ENCODE results near the gene PAH. TPM values are rescaled to one million over a fixed set of nuclear protein-coding genes. Genes with fewer than 3 reads are reported as not detected.
"Not testable (repeated sequence)": the region's sequence is repeated elsewhere in the genome, so short reads cannot be mapped to it uniquely, and the experiment has no call there.

The PAH gene
- total and polyA plus RNA-seq, 9 donors = 0.23 to 2.6 (median 1.3) TPM; not detected in 4

DNA sequence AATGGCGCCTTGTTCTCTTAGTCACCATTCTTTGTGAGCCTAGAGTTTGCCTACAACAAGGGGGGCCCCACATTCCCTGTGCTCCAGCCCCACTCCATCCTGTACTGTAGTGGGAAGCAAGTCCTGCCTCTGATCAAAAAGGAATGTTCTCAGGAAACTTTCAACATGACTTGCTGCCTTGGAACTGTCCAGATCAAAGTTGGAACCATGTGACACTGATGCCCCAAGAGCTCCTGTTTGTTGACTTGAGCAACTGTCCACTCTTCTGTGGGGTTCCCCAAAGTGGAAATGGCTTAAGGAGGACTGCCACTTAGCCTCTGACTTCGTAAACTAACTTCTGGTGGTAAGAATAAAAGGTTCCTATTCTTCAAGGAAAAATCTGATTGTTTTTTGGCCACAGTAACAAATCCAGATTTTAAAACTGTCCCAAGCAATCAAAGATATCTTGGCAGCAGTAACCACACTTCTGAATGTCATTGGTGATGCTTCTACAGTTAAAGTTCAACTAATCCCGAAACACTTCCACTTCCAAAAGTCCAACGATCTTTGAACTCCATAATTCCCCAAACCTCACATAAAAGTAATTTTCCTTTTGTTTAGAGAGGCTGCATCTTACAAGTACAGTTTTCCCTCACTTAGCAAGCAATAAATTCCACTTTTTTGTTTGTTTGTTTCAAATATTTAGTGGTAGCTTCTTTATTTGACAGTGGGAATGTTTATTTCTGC lies 67.2 kb downstream of the PAH start:
- no peak overlapping the region for H3K27ac ChIP-seq

DNA sequence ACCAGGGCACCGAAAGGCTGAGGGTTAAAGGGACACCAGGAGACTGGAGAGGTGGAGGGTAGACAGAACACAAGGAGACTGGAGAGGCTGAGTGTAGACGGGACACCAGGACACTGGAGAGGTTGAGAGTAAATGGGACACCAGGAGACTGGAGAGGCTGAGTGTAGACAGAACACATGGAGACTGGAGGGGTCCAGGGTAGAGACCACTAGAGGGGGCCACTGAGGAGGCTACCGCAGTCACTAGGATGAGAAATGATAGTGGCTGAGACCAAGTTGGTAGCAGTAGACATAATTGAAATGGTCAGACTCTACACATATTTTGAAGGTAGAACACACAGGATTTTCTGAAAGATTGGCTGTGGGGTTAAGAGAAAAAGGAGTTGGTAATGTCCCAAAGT lies 68.2 kb downstream of the PAH start:
- Histone ChIP-seq H3K27ac (no peak overlapping the region), H3K9me3 (no peaks in the 10 kb centered on the region), H3K4me1 (ENCODE audit: insufficient read depth) (no peaks in the 10 kb centered on the region), H3K27me3 (no peaks in the 10 kb centered on the region), H3K36me3 (no peaks in the 10 kb centered on the region), H3K4me3 (no peak overlapping the region)
- intact Hi-C loops (cut with DNase I) = no loop called here
- no peak for DNase-seq
- 86 to 90% (median 87%) methylated on average over 3 of the region's 3 CpGs for WGBS, 3 donors
- TF ChIP-seq EP300 (IDR thresholded peaks at IDR 0.05) = no peak
- TF ChIP-seq, protein P1, sequence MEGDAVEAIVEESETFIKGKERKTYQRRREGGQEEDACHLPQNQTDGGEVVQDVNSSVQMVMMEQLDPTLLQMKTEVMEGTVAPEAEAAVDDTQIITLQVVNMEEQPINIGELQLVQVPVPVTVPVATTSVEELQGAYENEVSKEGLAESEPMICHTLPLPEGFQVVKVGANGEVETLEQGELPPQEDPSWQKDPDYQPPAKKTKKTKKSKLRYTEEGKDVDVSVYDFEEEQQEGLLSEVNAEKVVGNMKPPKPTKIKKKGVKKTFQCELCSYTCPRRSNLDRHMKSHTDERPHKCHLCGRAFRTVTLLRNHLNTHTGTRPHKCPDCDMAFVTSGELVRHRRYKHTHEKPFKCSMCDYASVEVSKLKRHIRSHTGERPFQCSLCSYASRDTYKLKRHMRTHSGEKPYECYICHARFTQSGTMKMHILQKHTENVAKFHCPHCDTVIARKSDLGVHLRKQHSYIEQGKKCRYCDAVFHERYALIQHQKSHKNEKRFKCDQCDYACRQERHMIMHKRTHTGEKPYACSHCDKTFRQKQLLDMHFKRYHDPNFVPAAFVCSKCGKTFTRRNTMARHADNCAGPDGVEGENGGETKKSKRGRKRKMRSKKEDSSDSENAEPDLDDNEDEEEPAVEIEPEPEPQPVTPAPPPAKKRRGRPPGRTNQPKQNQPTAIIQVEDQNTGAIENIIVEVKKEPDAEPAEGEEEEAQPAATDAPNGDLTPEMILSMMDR (IDR thresholded peaks at IDR 0.05) = no peak
- no peak for TF ChIP-seq POLR2A (IDR thresholded peaks at IDR 0.05)

More for the DNA sequence above, 67.2 kb downstream of the PAH start:
- Histone ChIP-seq H3K4me1 (ENCODE audit: insufficient read depth) (no peaks in the 10 kb centered on the region), H3K4me3 (no peak overlapping the region), H3K27me3 (no peaks in the 10 kb centered on the region), H3K36me3 (no peaks in the 10 kb centered on the region), H3K9me3 (no peaks in the 10 kb centered on the region)
- no peak for DNase-seq
- no peak for TF ChIP-seq POLR2A (IDR thresholded peaks at IDR 0.05)
- TF ChIP-seq, protein P1 (IDR thresholded peaks at IDR 0.05) = no peak
- no peak for TF ChIP-seq EP300 (IDR thresholded peaks at IDR 0.05)
- intact Hi-C loops (cut with DNase I) = no loop called here
- WGBS, 3 donors = 60 to 82% (median 79%) methylated on average over 4 of the region's 4 CpGs

DNA sequence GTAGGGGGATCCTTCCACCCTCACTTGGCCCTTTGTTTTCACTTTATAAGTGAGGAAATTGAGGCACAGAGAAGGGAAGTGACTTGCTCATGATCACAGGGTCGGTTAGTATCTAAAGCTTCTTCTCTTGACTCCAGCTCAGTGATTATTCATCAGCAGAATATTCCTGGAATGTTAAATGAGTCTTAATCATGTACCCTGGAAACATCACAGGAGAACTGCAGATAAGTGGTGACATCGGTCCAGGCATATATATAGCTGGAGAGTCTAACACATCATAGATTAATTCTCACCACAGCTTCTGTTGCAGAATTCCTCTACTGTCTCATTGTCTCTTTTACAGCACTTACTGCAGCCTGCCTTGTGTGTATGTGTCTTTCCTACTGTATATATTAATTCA lies 69.9 kb downstream of the PAH start:
- no peak for DNase-seq
- TF ChIP-seq POLR2A (IDR thresholded peaks at IDR 0.05) = no peak
- TF ChIP-seq EP300 (IDR thresholded peaks at IDR 0.05) = no peak
- TF ChIP-seq, protein P1 (IDR thresholded peaks at IDR 0.05) = no peak
- Histone ChIP-seq H3K27me3 (no peaks in the 10 kb centered on the region), H3K27ac (no peak overlapping the region), H3K36me3 (no peaks in the 10 kb centered on the region), H3K4me1 (ENCODE audit: insufficient read depth) (no peaks in the 10 kb centered on the region), H3K4me3 (no peak overlapping the region), H3K9me3 (no peaks in the 10 kb centered on the region)
- intact Hi-C loops (cut with DNase I) = no loop called here
- 47 to 67% (median 64%) methylated on average over 2 of the region's 2 CpGs for WGBS, 3 donors

DNA sequence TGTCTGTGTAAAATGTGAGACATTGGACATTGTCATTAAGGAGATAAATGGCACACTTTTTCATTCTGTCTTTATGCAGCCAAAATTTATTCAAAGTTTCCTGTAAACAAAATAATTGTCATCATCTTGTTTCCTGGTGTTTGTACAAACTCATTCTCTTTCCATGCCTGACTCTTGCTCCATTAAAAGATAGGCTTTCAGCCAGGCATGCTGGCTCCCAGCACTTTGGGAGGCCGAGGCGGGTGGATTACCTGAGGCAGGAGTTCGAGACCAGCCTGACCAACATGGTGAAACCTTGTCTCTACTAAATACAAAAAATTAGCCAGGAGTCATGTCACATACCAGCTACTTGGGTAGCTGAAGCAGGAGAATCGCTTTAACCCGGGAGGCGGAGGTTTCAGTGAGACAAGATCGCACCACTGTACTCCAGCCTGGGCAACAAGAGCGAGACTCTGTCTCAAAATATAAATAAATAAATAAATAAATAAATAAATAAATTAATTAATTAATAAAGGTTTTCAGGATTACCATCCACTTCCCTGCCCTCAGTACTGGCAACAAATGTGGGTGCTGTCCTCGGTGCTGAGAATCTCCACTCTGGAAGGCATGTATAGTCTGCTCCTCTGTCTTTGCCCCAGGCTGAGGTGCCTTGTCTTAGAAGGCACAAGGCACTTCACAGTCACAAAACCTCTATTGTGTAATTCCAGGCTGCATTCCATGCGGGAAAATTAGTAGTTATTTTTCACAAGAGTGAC lies 83.2 kb downstream of the PAH start:
- 71 to 73% (median 72%) methylated on average over 10 of the region's 10 CpGs for WGBS, 3 donors
- DNase-seq = peak in 1 of 5 donors; percentile 35
- intact Hi-C loops (cut with DNase I) = no loop called here

DNA sequence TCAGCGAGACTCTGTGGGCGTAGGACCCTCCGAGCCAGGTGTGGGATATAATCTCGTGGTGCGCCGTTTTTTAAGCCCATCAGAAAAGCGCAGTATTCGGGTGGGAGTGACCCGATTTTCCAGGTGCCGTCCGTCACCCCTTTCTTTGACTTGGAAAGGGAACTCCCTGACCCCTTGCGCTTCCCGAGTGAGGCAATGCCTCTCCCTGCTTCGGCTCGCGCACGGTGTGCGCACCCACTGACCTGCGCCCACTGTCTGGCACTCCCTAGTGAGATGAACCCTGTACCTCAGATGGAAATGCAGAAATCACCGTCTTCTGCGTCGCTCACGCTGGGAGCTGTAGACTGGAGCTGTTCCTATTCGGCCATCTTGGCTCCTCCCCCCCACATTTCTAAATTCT lies 84.2 kb downstream of the PAH start:
- H3K27me3 ChIP-seq; H3K27ac ChIP-seq; H3K4me1 ChIP-seq (ENCODE audit: insufficient read depth); H3K36me3 ChIP-seq; H3K4me3 ChIP-seq; DNase-seq; H3K9me3 ChIP-seq; intact Hi-C loops (cut with DNase I): not testable (repeated sequence)
- 83 to 84% (median 83%) methylated on average over 24 of the region's 24 CpGs for WGBS, 3 donors

More for the DNA sequence above, 83.2 kb downstream of the PAH start:
- TF ChIP-seq, protein P1 (IDR thresholded peaks at IDR 0.05) = no peak
- TF ChIP-seq POLR2A (IDR thresholded peaks at IDR 0.05) (no peak), EP300 (IDR thresholded peaks at IDR 0.05) (no peak)
- Histone ChIP-seq H3K36me3 (no peaks in the 10 kb centered on the region), H3K4me1 (ENCODE audit: insufficient read depth) (no peaks in the 10 kb centered on the region), H3K27me3 (no peaks in the 10 kb centered on the region), H3K4me3 (no peak overlapping the region), H3K9me3 (no peaks in the 10 kb centered on the region), H3K27ac (no peak overlapping the region)
